DND-41 (cell line): ENCODE data around the gene ACSL1.

Source experiments
- CTCF ChIP-seq: IDR thresholded peaks from 2 replicates; pipeline ENCODE4 v1.5.1; 2012; ENCODE audit warnings: borderline replicate concordance, low read length, moderate library complexity, mild to moderate bottlenecking; ENCODE audit not compliant: poor library complexity, severe bottlenecking; ENCODE audit errors: extremely low read depth
- EZH2 ChIP-seq: IDR thresholded peaks from 3 replicates; pipeline ENCODE4 v1.6.1; 2012; ENCODE audit warnings: borderline replicate concordance, low read depth, mild to moderate bottlenecking, moderate library complexity, low read length, inconsistent platforms; ENCODE audit not compliant: severe bottlenecking

DNA sequence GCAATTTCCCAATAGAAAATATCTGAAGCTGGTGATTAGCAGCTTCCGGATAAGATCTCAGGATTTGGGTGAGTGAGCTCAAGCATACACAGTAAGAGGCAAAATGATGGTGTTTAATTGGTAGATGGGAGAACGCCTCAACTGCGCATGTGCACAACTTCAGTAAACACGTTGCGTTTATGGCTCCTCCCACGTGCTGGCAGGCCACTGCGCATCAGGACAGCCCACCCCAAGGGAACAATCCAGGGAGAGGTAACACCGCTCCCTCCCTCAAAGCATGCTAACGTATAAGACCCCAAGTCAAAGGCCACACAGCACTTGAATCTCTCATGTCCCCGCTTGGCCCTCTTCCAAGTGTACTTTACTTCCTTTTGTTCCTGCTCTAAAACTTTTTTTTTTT, 81.5 kb downstream of the ACSL1 start:
- TF ChIP-seq CTCF = no peak
- no peak for TF ChIP-seq EZH2
